Cardiac fibroblast (primary cell): ENCODE data around the gene CCT5.

Experiments used
- DNase-seq, 2 donors: peaks; one replicate each; pipeline versions ENCODE4 v3.0.0 to v3.0.0-alpha.2; 2010; ENCODE audit warnings: low read depth in 2 of 2
- H3K4me3 ChIP-seq, 2 donors: replicated peaks in 1 of 2; 1 replicate in 1 of 2; 2 replicates in 1 of 2; pipeline ENCODE4 v1.5.1; 2011; ENCODE audit warnings: low read depth in 2 of 2, low read length in 2 of 2, mild to moderate bottlenecking in 2 of 2, moderate library complexity in 1 of 2
- TF ChIP-seq, protein P1 (sequence below): IDR thresholded peaks from one replicate; pipeline ENCODE4 v1.5.1; 2011; ENCODE audit warnings: low read depth, mild to moderate bottlenecking, low read length, inconsistent platforms

Gene CCT5

DNA sequence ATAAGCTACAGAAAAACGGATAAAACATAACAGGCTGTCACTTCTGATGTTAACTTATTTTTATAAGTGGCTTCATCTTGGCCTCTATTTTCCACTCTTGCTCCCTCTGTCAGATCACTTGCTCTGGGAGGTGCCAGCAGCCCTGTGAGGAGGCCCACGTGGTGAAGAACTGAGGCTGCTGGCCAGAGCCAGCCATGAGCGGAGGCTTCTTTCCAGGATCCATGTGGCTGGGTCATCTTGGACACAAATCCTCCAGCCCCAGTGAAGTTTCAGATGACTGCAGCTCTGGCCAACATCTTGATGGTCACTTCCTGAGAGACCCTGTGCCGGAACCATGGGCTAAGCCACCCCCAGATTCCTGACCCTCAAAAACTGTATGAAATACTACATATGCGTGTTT lies 65.1 kb downstream of the CCT5 start:
- TF ChIP-seq, protein P1, sequence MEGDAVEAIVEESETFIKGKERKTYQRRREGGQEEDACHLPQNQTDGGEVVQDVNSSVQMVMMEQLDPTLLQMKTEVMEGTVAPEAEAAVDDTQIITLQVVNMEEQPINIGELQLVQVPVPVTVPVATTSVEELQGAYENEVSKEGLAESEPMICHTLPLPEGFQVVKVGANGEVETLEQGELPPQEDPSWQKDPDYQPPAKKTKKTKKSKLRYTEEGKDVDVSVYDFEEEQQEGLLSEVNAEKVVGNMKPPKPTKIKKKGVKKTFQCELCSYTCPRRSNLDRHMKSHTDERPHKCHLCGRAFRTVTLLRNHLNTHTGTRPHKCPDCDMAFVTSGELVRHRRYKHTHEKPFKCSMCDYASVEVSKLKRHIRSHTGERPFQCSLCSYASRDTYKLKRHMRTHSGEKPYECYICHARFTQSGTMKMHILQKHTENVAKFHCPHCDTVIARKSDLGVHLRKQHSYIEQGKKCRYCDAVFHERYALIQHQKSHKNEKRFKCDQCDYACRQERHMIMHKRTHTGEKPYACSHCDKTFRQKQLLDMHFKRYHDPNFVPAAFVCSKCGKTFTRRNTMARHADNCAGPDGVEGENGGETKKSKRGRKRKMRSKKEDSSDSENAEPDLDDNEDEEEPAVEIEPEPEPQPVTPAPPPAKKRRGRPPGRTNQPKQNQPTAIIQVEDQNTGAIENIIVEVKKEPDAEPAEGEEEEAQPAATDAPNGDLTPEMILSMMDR: no peak
- H3K4me3 ChIP-seq: no peak overlapping the region
- DNase-seq: no peak
